ENCODE results near the gene TULP4. TPM values are rescaled to one million over a fixed set of nuclear protein-coding genes. Genes with fewer than 3 reads are reported as not detected.
"Not testable (repeated sequence)": the region's sequence is repeated elsewhere in the genome, so short reads cannot be mapped to it uniquely, and the experiment has no call there.

The TULP4 gene
- total RNA-seq, 1 donor from 2014 or later = 171 TPM

GRCh38 chr6:158332237-158332636, 20.0 kb downstream of the TULP4 start:
- peaks cover 30% of the 10 kb centered on the region for H3K36me3 Mint-ChIP-seq (ENCODE audit: insufficient read depth)
- H3K9me3 Mint-ChIP-seq (ENCODE audit: low read depth) = peaks cover 14% of the 10 kb centered on the region
- no peak overlapping the region for H3K4me3 Mint-ChIP-seq (ENCODE audit: low read depth)
- H3K27me3 Mint-ChIP-seq = no peaks in the 10 kb centered on the region
- peaks cover 22% of the 10 kb centered on the region for H3K4me1 Mint-ChIP-seq (ENCODE audit: low read depth)
- DNase-seq (ENCODE audit: low spot score, unreplicated experiment) = no peak
- no peak for TF ChIP-seq CTCF (IDR thresholded peaks at IDR 0.05; ENCODE audit: unreplicated experiment)
- H3K27ac Mint-ChIP-seq = no peak overlapping the region

- Mint-ChIP-seq H3K9me3 (ENCODE audit: low read depth) (peaks cover 14% of the 10 kb centered on the region), H3K27ac (no peak overlapping the region), H3K36me3 (ENCODE audit: insufficient read depth) (peaks cover 38% of the 10 kb centered on the region), H3K27me3 (no peaks in the 10 kb centered on the region), H3K4me3 (ENCODE audit: low read depth) (no peak overlapping the region), H3K4me1 (ENCODE audit: low read depth) (peaks cover 21% of the 10 kb centered on the region)
- no peak for TF ChIP-seq CTCF (IDR thresholded peaks at IDR 0.05; ENCODE audit: unreplicated experiment)
- no peak for DNase-seq (ENCODE audit: low spot score, unreplicated experiment)
These were observed 20.8 kb downstream of the TULP4 start for GRCh38 chr6:158333094-158333493.

GRCh38 chr6:158334534-158334933, 22.3 kb downstream of the TULP4 start:
- DNase-seq (ENCODE audit: low spot score, unreplicated experiment) = no peak
- peaks cover 49% of the 10 kb centered on the region for H3K36me3 Mint-ChIP-seq (ENCODE audit: insufficient read depth)
- TF ChIP-seq CTCF (IDR thresholded peaks at IDR 0.05; ENCODE audit: unreplicated experiment) = no peak
- no peak overlapping the region for H3K27ac Mint-ChIP-seq
- peaks cover 24% of the 10 kb centered on the region for H3K9me3 Mint-ChIP-seq (ENCODE audit: low read depth)
- H3K27me3 Mint-ChIP-seq = no peaks in the 10 kb centered on the region
- H3K4me1 Mint-ChIP-seq (ENCODE audit: low read depth) = peaks cover 17% of the 10 kb centered on the region
- H3K4me3 Mint-ChIP-seq (ENCODE audit: low read depth) = no peak overlapping the region

- TF ChIP-seq CTCF (IDR thresholded peaks at IDR 0.05; ENCODE audit: unreplicated experiment) = no peak
- H3K4me3 Mint-ChIP-seq (ENCODE audit: low read depth) = no peak overlapping the region
- no peaks in the 10 kb centered on the region for H3K27me3 Mint-ChIP-seq
- peaks cover 21% of the 10 kb centered on the region for H3K4me1 Mint-ChIP-seq (ENCODE audit: low read depth)
- peaks cover 29% of the 10 kb centered on the region for H3K9me3 Mint-ChIP-seq (ENCODE audit: low read depth)
- peak overlapping the region; percentile 20 for H3K27ac Mint-ChIP-seq
- DNase-seq (ENCODE audit: low spot score, unreplicated experiment) = no peak
- H3K36me3 Mint-ChIP-seq (ENCODE audit: insufficient read depth) = peaks cover 59% of the 10 kb centered on the region
These were observed 25.1 kb downstream of the TULP4 start for GRCh38 chr6:158337332-158337731.

- Mint-ChIP-seq H3K4me1 (ENCODE audit: low read depth) (peaks cover 21% of the 10 kb centered on the region), H3K9me3 (ENCODE audit: low read depth) (peaks cover 26% of the 10 kb centered on the region), H3K4me3 (ENCODE audit: low read depth) (no peak overlapping the region), H3K27ac (peak overlapping the region; percentile 92), H3K36me3 (ENCODE audit: insufficient read depth) (peaks cover 53% of the 10 kb centered on the region), H3K27me3 (no peaks in the 10 kb centered on the region)
- DNase-seq (ENCODE audit: low spot score, unreplicated experiment) = no peak
- no peak for TF ChIP-seq CTCF (IDR thresholded peaks at IDR 0.05; ENCODE audit: unreplicated experiment)
These were observed 26.2 kb downstream of the TULP4 start for GRCh38 chr6:158338311-158339112.

- Mint-ChIP-seq H3K4me1 (ENCODE audit: low read depth) (peaks cover 21% of the 10 kb centered on the region), H3K27ac (peak overlapping the region; percentile 92), H3K9me3 (ENCODE audit: low read depth) (peaks cover 31% of the 10 kb centered on the region), H3K36me3 (ENCODE audit: insufficient read depth) (peaks cover 56% of the 10 kb centered on the region)
- H3K27me3 Mint-ChIP-seq; H3K4me3 Mint-ChIP-seq (ENCODE audit: low read depth); DNase-seq (ENCODE audit: low spot score, unreplicated experiment): not testable (repeated sequence)
These were observed 26.9 kb downstream of the TULP4 start for GRCh38 chr6:158339197-158339596.
